Measurements from ENCODE around the gene LDLRAD4.

LDLRAD4 gene

GRCh38 chr18:13482618-13482945, 264.0 kb downstream of the LDLRAD4 start:
- Mint-ChIP-seq H3K9me3 (peaks cover 4% of the 10 kb centered on the region), H3K36me3 (ENCODE audit: low read depth) (no peaks in the 10 kb centered on the region), H3K27me3 (ENCODE audit: low read depth) (no peaks in the 10 kb centered on the region), H3K4me3 (no peak overlapping the region), H3K27ac (no peak overlapping the region), H3K4me1 (peaks cover under 1% of the 10 kb centered on the region)
- no peak for TF ChIP-seq CTCF (IDR thresholded peaks at IDR 0.05; ENCODE audit: unreplicated experiment in 3 of 3)

GRCh38 chr18:13483316-13484270, 265.0 kb downstream of the LDLRAD4 start:
- no peaks in the 10 kb centered on the region for H3K27me3 Mint-ChIP-seq (ENCODE audit: low read depth)
- H3K4me3 Mint-ChIP-seq, result no peak overlapping the region
- H3K27ac Mint-ChIP-seq, result no peak overlapping the region
- no peaks in the 10 kb centered on the region for H3K4me1 Mint-ChIP-seq
- no peaks in the 10 kb centered on the region for H3K36me3 Mint-ChIP-seq (ENCODE audit: low read depth)
- H3K9me3 Mint-ChIP-seq, result peaks cover 3% of the 10 kb centered on the region
- no peak for TF ChIP-seq CTCF (IDR thresholded peaks at IDR 0.05; ENCODE audit: unreplicated experiment in 3 of 3)

GRCh38 chr18:13485182-13485581, 266.6 kb downstream of the LDLRAD4 start:
- Mint-ChIP-seq H3K36me3 (ENCODE audit: low read depth) (no peaks in the 10 kb centered on the region), H3K27ac (no peak overlapping the region), H3K9me3 (no peaks in the 10 kb centered on the region), H3K27me3 (ENCODE audit: low read depth) (no peaks in the 10 kb centered on the region), H3K4me3 (no peak overlapping the region), H3K4me1 (peaks cover 6% of the 10 kb centered on the region)
- no peak for TF ChIP-seq CTCF (IDR thresholded peaks at IDR 0.05; ENCODE audit: unreplicated experiment in 3 of 3)

GRCh38 chr18:13485604-13486003, 267.0 kb downstream of the LDLRAD4 start:
- Mint-ChIP-seq H3K36me3 (ENCODE audit: low read depth) (no peaks in the 10 kb centered on the region), H3K27ac (no peak overlapping the region), H3K4me1 (peaks cover 6% of the 10 kb centered on the region), H3K4me3 (no peak overlapping the region), H3K9me3 (no peaks in the 10 kb centered on the region), H3K27me3 (ENCODE audit: low read depth) (no peaks in the 10 kb centered on the region)
- TF ChIP-seq CTCF (IDR thresholded peaks at IDR 0.05; ENCODE audit: unreplicated experiment in 3 of 3), result no peak

GRCh38 chr18:13486284-13486683, 267.7 kb downstream of the LDLRAD4 start:
- no peaks in the 10 kb centered on the region for H3K36me3 Mint-ChIP-seq (ENCODE audit: low read depth)
- H3K27me3 Mint-ChIP-seq (ENCODE audit: low read depth), result no peaks in the 10 kb centered on the region
- no peak for TF ChIP-seq CTCF (IDR thresholded peaks at IDR 0.05; ENCODE audit: unreplicated experiment in 3 of 3)
- peaks cover 6% of the 10 kb centered on the region for H3K4me1 Mint-ChIP-seq
- no peaks in the 10 kb centered on the region for H3K9me3 Mint-ChIP-seq
- no peak overlapping the region for H3K4me3 Mint-ChIP-seq
- no peak overlapping the region for H3K27ac Mint-ChIP-seq

GRCh38 chr18:13486686-13487085, 268.1 kb downstream of the LDLRAD4 start:
- no peak for TF ChIP-seq CTCF (IDR thresholded peaks at IDR 0.05; ENCODE audit: unreplicated experiment in 3 of 3)
- Mint-ChIP-seq H3K4me3 (no peak overlapping the region), H3K9me3 (no peaks in the 10 kb centered on the region), H3K27me3 (ENCODE audit: low read depth) (no peaks in the 10 kb centered on the region), H3K27ac (no peak overlapping the region), H3K36me3 (ENCODE audit: low read depth) (no peaks in the 10 kb centered on the region), H3K4me1 (peaks cover 6% of the 10 kb centered on the region)

Data from nephron (organoid).